NCI-H146 treated with DMSO at 0.1 percent for 48 hours (cell line): ENCODE measurements around the gene CLPSL1.
A peak's percentile ranks its signal among the peaks of the same experiment; 100 is the strongest.

ENCODE experiments used
- DNase-seq: peaks from one replicate; lab custom pipeline; 2025; ENCODE audit not compliant: unreplicated experiment; lab: John Stamatoyannopoulos, UW

Gene CLPSL1

GRCh38 chr6:35757456-35758123 is 23.2 kb upstream of the CLPSL1 start:
- no peak for DNase-seq

DNA sequence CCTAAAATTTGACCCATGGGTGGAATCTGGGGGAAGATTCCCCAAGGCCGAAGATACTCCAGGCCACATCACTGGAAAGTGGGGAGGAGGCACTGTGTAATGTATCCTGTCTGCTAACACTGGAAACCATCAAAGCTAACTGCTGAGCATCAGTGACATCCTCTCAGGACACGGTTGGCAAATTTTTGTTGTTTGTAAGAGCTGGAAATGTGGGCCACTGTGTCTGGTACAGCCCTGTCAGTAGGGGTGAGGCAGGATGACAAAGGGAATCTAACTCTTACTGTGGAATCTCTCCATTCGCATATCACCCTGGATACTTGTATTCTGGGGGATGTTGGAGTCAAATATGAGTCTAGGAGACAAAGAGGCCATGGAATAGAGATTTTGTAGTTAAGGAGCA is 21.4 kb upstream of the CLPSL1 start:
- DNase-seq: no peak

DNA sequence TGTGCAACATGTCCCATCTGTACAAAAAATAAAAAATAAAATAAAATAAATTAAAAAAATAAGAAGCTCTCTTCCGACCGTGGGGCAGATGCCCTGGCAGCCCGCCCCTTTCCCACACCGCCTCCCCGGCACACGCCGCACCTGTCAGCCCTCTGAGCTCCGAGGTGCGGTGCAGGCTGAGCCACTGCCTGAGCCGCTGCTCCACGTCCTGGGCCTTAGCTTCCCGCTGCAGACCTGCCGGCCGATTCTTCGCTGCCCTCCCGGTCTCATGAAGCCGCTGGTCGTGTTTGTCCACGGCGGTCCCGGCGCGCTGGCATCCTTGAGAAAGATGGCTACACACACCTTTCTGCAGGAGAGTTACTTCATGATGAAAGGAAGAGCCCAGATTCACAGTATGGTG is 15.1 kb upstream of the CLPSL1 start:
- no peak for DNase-seq

DNA sequence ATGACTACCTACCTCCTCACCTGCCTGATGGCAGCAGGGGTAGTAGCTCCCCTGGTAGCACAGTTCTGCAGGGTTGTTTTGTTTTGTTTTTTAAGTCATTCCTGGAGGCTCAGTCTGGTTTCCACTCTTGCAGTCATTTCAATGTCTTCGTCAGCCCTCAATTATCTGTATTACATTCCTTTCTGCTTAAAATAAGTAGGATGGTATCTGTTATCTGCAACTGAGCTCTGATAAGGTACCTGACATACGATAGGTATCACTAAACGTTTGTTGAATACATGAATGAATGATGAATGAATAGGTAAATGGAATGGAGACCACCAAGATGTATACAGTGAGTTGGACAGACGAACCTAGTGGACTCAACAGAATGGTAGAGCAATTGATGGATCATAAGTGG is 11.6 kb upstream of the CLPSL1 start:
- DNase-seq: no peak

DNA sequence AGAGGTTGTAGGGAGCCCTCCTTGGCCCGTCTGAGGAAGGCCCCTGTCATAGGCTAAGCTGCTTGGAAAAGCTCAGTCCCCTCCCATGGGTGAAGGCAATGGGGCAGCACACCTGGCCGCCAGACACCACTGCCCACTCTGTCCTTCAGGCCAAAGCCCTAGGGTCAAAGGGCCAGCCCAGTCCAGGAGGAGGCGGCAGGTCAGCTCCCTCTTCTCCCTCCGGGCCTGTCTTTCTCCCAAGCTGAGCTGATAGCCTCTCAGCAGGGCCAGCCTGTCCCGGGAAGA is 9.5 kb upstream of the CLPSL1 start:
- DNase-seq: no peak

DNA sequence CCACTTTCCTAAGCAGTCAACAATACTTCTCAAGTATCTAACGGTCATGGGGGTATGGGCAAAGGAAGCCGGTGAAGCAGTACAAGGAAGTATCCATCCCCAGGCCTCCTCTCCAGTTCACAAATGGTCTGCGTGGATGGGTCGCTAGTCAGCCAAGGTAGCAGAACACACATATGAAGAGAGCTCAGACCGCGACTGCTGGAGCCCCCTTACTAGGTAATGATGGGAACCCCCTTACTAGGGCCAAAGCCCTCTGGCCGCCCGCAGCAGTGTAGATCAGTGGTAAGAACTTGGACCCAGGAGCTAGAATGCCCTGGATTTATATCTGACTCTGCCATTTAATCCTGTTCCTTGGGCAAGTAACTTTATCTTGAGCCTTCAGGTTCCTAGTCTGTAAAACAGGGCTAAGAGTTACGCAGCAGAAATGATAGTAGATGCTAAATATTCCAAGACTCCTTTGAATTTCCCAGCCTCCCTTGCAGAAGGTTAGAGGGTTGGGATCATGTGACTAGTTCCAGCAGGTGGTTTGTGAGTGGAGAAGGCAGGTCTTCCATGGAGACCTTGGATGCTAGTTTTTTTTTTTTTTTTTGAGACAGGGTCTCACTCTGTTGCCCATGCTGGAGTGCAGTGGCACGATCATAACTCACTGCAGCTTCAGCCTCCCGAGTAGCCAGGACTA is 6.6 kb upstream of the CLPSL1 start:
- no peak for DNase-seq

DNA sequence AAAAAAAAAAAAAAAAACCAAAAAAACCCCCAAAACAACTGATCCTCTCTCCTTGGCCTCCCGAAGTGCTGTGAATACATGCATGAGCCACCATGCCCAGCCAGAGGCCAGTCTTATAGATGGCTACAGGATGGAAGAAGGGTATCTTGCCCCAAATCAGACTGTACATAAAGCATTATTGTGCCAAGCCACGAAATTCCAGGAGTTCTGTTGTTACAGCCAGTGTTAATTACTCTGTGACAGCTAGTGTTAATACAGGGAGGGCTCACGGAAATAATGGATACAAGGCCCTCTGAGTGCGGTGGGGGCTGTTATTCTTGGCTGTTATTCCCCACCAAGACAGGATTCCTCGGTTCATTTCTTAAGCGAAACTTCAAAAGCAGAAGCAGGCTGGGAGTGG is 5.8 kb upstream of the CLPSL1 start:
- DNase-seq: no peak

DNA sequence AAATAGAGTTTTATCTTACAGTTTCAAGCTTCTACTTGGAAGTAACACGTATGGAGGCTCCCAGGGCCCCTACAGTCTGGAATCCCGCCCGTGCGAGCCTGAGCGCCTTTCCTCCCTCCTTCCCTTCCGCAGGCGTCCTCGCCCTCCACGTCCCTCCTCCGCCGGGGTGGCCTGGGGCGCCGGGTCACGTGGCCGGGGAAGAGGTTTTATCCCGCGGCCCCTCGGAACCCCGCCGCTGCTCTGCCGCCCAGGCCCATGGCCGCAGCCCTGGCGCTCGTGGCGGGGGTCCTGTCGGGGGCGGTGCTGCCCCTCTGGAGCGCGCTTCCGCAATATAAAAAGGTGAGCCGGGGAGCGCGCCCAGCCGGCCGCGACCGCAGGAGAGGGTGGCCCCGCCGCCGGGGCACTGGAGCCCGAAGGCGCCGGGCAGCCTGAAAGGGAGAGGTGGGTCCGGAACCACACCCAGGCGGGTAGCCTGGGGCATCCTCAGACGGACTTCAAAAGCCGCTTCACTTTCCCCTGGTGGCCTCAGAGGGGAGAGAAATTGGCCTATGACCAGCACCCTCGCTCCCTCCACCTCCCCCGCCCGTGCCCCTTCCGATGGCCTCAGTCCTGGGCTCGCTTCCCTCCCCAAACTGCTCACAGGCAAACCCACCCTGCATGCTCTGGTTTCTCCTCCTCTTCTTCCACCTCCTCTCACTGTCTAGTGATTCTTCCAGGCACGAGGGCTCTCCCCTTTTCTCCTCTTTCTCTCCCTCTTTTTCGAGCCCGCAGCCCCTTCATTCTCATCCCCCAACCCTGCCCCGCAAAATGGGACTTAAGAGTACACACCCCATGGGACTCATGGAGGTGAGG is 4.2 kb upstream of the CLPSL1 start, which contains the start of gene CLPSL2:
TSS of gene CLPSL2 (plus strand) at position 235 of the 852 bp plus-strand sequence. CDS start at position 256, 21 bp downstream.
- peak; percentile 39 for DNase-seq

- no peak for DNase-seq
Observed at GRCh38 chr6:35777356-35778102, 3.3 kb upstream of the CLPSL1 start.

DNA sequence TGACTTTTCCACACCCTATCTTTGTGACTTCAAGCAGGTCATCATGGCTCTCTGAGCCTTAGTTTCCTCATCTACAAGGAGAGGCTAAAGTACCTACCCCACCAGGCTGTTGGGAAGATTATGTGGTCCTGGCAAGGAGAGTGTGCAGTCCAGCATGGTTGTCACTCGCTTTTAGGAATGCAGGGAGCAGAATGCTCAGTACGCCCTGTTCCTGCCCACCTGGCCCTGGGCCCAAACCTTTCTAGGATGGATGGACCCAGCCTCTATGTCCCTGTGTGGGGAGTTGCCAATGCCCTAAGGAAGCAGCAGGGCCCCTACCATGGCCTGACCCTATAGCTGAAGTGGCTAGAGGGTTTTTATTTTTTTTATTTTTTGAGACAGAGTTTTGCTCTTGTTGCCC is 2.4 kb upstream of the CLPSL1 start:
- DNase-seq: no peak

- no peak for DNase-seq
Observed at GRCh38 chr6:35781290-35781689, 471 bp downstream of the CLPSL1 start.

GRCh38 chr6:35782424-35782823 is 1.6 kb downstream of the CLPSL1 start:
- peak; percentile 57 for DNase-seq

GRCh38 chr6:35784200-35784599 is 3.4 kb downstream of the CLPSL1 start:
- DNase-seq: no peak

DNA sequence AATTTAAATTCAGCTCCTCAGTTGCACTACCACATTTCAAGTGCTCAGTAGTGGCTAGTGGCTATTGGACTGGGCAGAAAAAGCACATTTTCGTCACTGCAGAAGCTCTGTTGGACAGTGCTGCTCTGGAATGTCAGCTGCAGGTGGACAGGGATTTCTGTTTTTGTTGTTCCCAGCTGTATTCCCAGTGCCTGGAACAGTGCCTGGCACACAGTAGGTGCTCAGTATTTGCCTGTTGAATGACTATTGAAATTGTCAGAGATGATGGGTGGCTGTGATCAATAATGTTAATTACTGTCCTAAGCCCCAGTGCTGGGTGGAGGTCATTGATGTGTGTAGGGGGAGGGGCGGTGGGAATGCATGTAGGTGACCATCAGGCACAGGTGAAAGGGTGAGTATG is 5.5 kb downstream of the CLPSL1 start:
- DNase-seq: no peak

DNA sequence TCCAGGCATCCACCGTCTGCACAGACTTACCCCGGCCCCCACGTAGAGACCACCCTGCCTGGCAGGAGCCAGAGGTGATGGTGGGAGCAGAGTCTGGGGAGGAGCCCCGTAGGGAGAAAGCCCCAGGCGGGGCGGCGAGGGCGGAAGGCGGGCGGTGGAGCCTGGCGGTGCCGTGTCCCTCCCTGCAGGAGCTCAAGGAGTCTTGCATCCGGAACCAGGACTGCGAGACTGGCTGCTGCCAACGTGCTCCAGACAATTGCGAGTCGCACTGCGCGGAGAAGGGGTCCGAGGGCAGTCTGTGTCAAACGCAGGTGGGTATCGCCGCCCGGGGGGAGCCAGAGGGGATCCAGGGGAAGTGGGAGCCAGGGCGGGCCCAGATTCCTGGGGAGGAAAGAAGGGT is 6.0 kb downstream of the CLPSL1 start:
- no peak for DNase-seq

GRCh38 chr6:35787266-35788218 is 6.7 kb downstream of the CLPSL1 start:
- no peak for DNase-seq

- no peak for DNase-seq
Observed at GRCh38 chr6:35788423-35788982, 7.7 kb downstream of the CLPSL1 start.

DNA sequence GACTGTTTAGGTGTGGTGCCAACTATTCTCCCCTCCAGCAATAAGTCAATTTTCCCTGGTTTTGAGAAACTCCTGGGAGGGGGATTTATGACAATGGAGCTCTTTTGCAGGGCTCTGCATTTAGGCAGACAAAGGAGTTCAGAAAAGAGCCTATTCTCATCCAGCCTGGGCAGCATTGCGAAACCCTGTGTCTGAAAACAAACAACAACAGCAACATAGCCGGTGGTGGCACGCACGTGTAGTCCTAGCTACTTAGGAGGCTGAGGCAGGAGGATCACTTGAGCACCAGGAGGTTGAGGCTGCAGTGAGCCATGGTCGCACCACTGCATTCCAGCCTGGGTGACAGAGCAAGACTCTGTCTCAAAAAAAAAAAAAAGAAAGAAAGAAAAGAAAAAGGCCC is 9.9 kb downstream of the CLPSL1 start:
- DNase-seq: no peak

DNA sequence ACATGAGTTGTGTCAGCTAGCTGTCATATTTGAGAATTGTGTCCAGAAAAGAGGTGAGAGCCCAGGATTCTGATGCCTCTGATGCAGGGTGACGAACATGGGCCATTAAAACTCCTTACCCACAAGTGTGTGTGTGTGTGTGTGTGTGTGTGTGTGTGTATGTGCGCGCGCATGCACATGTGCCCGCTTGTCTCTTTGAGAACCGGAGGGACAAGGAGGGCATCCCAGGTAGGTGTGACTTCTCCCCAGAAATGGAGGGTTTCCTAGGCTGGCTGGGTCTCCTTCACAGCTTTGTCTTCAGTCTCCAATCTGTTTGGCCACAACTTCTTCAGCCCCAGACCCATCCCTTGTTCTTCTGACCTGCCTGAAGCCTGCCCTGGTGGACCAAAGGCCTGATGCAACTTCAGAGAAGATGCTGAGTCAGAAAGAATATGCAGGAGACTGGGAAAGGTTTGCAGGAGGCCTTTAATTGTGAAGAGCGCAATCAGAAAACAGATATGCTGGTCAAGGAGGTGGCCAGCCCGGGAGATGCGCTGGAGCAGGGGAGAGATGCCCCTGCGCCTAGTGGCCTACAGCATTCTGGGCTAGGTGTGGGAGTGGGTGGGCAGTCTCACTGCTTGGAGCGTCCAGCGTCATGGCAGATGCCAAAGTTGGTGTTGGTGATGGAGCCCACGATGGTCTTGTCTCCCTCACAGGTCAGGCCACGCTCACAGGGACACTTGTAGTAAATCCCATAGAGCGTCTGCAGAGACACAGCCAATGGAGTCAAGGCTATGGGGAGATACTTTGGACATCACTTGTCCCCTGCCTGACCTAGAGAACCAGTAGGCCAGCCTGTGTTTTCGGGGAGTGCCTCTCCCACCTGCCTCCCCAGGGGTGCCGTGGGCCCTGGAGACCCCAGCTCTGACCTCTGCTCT is 14.0 kb downstream of the CLPSL1 start:
- no peak for DNase-seq
